ENCODE measurements around the gene ABCC4.

DNA sequence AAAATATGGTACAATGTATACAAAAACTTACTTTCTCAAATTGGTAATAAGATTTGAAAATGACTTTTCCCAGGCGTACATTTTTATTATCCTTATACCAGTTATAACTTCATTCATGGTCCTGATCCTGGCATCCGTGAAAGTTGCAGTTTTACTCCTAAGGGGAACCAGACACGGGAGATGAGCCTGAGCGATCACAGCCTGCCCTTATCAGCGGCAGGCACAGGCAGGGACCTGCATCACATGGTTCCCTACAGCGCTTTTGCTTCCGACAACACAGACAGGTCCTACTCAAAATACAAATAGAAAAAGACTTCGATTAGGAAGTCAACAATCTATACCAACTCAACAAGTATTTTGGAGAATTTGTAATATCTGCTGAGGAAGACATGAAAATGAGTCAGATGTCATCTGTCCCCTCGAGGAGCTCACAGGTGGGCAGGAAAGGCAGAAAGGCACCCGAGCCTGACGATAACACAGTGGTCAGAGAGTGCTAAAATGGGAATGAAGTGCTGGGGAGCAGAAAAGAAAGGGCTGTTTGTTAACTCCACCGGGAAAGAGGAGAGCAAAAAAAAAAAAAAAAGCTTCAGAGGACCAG is 93.4 kb downstream of the ABCC4 start:
- TF ChIP-seq POLR2A (IDR thresholded peaks at IDR 0.05) (no peak), POLR2AphosphoS5 (IDR thresholded peaks at IDR 0.05) (no peak)
- TF ChIP-seq, protein P1, sequence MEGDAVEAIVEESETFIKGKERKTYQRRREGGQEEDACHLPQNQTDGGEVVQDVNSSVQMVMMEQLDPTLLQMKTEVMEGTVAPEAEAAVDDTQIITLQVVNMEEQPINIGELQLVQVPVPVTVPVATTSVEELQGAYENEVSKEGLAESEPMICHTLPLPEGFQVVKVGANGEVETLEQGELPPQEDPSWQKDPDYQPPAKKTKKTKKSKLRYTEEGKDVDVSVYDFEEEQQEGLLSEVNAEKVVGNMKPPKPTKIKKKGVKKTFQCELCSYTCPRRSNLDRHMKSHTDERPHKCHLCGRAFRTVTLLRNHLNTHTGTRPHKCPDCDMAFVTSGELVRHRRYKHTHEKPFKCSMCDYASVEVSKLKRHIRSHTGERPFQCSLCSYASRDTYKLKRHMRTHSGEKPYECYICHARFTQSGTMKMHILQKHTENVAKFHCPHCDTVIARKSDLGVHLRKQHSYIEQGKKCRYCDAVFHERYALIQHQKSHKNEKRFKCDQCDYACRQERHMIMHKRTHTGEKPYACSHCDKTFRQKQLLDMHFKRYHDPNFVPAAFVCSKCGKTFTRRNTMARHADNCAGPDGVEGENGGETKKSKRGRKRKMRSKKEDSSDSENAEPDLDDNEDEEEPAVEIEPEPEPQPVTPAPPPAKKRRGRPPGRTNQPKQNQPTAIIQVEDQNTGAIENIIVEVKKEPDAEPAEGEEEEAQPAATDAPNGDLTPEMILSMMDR (IDR thresholded peaks at IDR 0.05 in 8 of 11, conservative IDR thresholded peaks at IDR 0.05 in 3 of 11), result no peak

Data from spleen (tissue), 7 donors.